HUES64 (cell line): ENCODE data around the gene SARDH.

ENCODE experiments used
- H3K27ac ChIP-seq: 2 replicates; pipeline ENCODE4 v1.7.0; 2013; ENCODE audit warnings: low read depth, low read length, inconsistent platforms
- H3K27me3 ChIP-seq: 2 replicates; pipeline ENCODE4 v1.6.1; 2013; ENCODE audit warnings: mild to moderate bottlenecking, low read length; ENCODE audit not compliant: insufficient read depth
- H3K36me3 ChIP-seq: 2 replicates; pipeline ENCODE4 v1.6.1; 2013; ENCODE audit warnings: mild to moderate bottlenecking, low read length; ENCODE audit not compliant: insufficient read depth
- H3K4me1 ChIP-seq: 2 replicates; pipeline ENCODE4 v1.6.1; 2013; ENCODE audit warnings: mild to moderate bottlenecking, low read length, moderate library complexity; ENCODE audit not compliant: insufficient read depth
- H3K4me3 ChIP-seq: 2 replicates; pipeline ENCODE4 v1.5.1; 2013; ENCODE audit warnings: mild to moderate bottlenecking, low read length, moderate library complexity
- H3K9ac ChIP-seq: 2 replicates; pipeline ENCODE4 v1.6.1; 2013; ENCODE audit warnings: mild to moderate bottlenecking, low read depth, low read length
- H3K9me3 ChIP-seq: 2 replicates; pipeline ENCODE4 v1.6.1; 2013; ENCODE audit warnings: low read depth, low read length; ENCODE audit not compliant: insufficient read depth
- WGBS: fragments of 150-250, 120-280 bp; methylation state at CpG from one replicate; pipeline ENCODE4 v1.1.7; 2013; ENCODE audit warnings: missing lambda C conversion rate; 5-methylcytosine and 5-hydroxymethylcytosine counted together

Gene SARDH

GRCh38 chr9:133716564-133717112 lies 21.5 kb downstream of the SARDH start:
- H3K27me3 ChIP-seq: no peaks in the 10 kb centered on the region

GRCh38 chr9:133715866-133716563 lies 22.1 kb downstream of the SARDH start:
- Histone ChIP-seq H3K9ac (no peak overlapping the region), H3K4me3 (no peak overlapping the region), H3K36me3 (no peaks in the 10 kb centered on the region), H3K4me1 (peaks cover 8% of the 10 kb centered on the region; the same call in 1 of the 2 replicates), H3K27me3 (no peaks in the 10 kb centered on the region), H3K9me3 (no peaks in the 10 kb centered on the region), H3K27ac (no peak overlapping the region)
- WGBS: 85% methylated on average over 21 of the region's 21 CpGs

More at GRCh38 chr9:133716564-133717112, 21.5 kb downstream of the SARDH start:
- Histone ChIP-seq H3K9me3 (no peaks in the 10 kb centered on the region), H3K4me1 (peaks cover 8% of the 10 kb centered on the region; the same call in 1 of the 2 replicates), H3K27ac (no peak overlapping the region), H3K4me3 (no peak overlapping the region), H3K36me3 (no peaks in the 10 kb centered on the region), H3K9ac (no peak overlapping the region)
- 82% methylated on average over 8 of the region's 8 CpGs for WGBS

- 73% methylated on average over 23 of the region's 23 CpGs for WGBS
- Histone ChIP-seq H3K36me3 (no peaks in the 10 kb centered on the region), H3K27me3 (no peaks in the 10 kb centered on the region), H3K9ac (peak overlapping the region; percentile 24; the same call in 1 of the 2 replicates), H3K4me3 (no peak overlapping the region), H3K27ac (no peak overlapping the region), H3K9me3 (no peaks in the 10 kb centered on the region), H3K4me1 (peaks cover 8% of the 10 kb centered on the region; the same call in 1 of the 2 replicates)
Observed at GRCh38 chr9:133715295-133715865, 22.8 kb downstream of the SARDH start.

GRCh38 chr9:133714606-133715294 lies 23.4 kb downstream of the SARDH start:
- H3K9me3 ChIP-seq: no peaks in the 10 kb centered on the region
- H3K4me3 ChIP-seq: no peak overlapping the region
- H3K27ac ChIP-seq: no peak overlapping the region
- no peaks in the 10 kb centered on the region for H3K27me3 ChIP-seq
- 80% methylated on average over 15 of the region's 15 CpGs for WGBS
- peaks cover 8% of the 10 kb centered on the region; the same call in 1 of the 2 replicates for H3K4me1 ChIP-seq
- no peaks in the 10 kb centered on the region for H3K36me3 ChIP-seq
- peak overlapping the region; percentile 24; the same call in 1 of the 2 replicates for H3K9ac ChIP-seq

GRCh38 chr9:133713960-133714495 lies 24.1 kb downstream of the SARDH start:
- H3K9me3 ChIP-seq: no peaks in the 10 kb centered on the region
- peak overlapping the region; percentile 5; the same call in 1 of the 2 replicates for H3K9ac ChIP-seq
- no peak overlapping the region for H3K4me3 ChIP-seq
- H3K27me3 ChIP-seq: no peaks in the 10 kb centered on the region
- H3K36me3 ChIP-seq: no peaks in the 10 kb centered on the region
- 89% methylated on average over 18 of the region's 18 CpGs for WGBS
- H3K27ac ChIP-seq: no peak overlapping the region; the same call in 1 of the 2 replicates
- peaks cover 8% of the 10 kb centered on the region; the same call in 1 of the 2 replicates for H3K4me1 ChIP-seq

- Histone ChIP-seq H3K27ac (no peak overlapping the region), H3K9ac (peak overlapping the region; percentile 5; the same call in 1 of the 2 replicates), H3K36me3 (no peaks in the 10 kb centered on the region), H3K9me3 (no peaks in the 10 kb centered on the region), H3K27me3 (no peaks in the 10 kb centered on the region), H3K4me1 (peaks cover 8% of the 10 kb centered on the region; the same call in 1 of the 2 replicates), H3K4me3 (no peak overlapping the region)
- WGBS: 81% methylated on average over 25 of the region's 25 CpGs
Observed at GRCh38 chr9:133713150-133713959, 24.8 kb downstream of the SARDH start.

- Histone ChIP-seq H3K27ac (no peak overlapping the region), H3K9ac (no peak overlapping the region), H3K27me3 (no peaks in the 10 kb centered on the region), H3K9me3 (no peaks in the 10 kb centered on the region), H3K4me3 (no peak overlapping the region), H3K4me1 (peaks cover 8% of the 10 kb centered on the region; the same call in 1 of the 2 replicates), H3K36me3 (no peaks in the 10 kb centered on the region)
- WGBS: 91% methylated on average over 22 of the region's 22 CpGs
Observed at GRCh38 chr9:133712221-133713100, 25.7 kb downstream of the SARDH start.

GRCh38 chr9:133711428-133712220 lies 26.5 kb downstream of the SARDH start:
- no peak overlapping the region for H3K27ac ChIP-seq
- no peaks in the 10 kb centered on the region for H3K9me3 ChIP-seq
- H3K4me3 ChIP-seq: no peak overlapping the region
- H3K9ac ChIP-seq: no peak overlapping the region
- WGBS: 87% methylated on average over 32 of the region's 32 CpGs
- H3K4me1 ChIP-seq: peaks cover 8% of the 10 kb centered on the region; the same call in 1 of the 2 replicates
- H3K27me3 ChIP-seq: no peaks in the 10 kb centered on the region
- no peaks in the 10 kb centered on the region for H3K36me3 ChIP-seq

GRCh38 chr9:133710661-133711427 lies 27.3 kb downstream of the SARDH start:
- Histone ChIP-seq H3K9ac (no peak overlapping the region), H3K36me3 (no peaks in the 10 kb centered on the region), H3K4me1 (peaks cover 8% of the 10 kb centered on the region; the same call in 1 of the 2 replicates), H3K27me3 (no peaks in the 10 kb centered on the region), H3K9me3 (no peaks in the 10 kb centered on the region), H3K27ac (no peak overlapping the region), H3K4me3 (no peak overlapping the region)
- 89% methylated on average over 16 of the region's 16 CpGs for WGBS
